Measurements from ENCODE around the gene AK2. TPM values are rescaled to one million over a fixed set of nuclear protein-coding genes. Genes with fewer than 3 reads are reported as not detected.
A peak's percentile ranks its signal among the peaks of the same experiment; 100 is the strongest.
"Not testable (repeated sequence)": the region's sequence is repeated elsewhere in the genome, so short reads cannot be mapped to it uniquely, and the experiment has no call there.

Gene AK2
- total and polyA plus RNA-seq, 11 donors = 101 to 292 (median 137) TPM

GRCh38 chr1:33070628-33071027, 33.9 kb upstream of the AK2 start:
- H3K9me3 ChIP-seq = peaks cover 0 to 13% (median 1%) of the 10 kb centered on the region in 12 donors
- no peak for TF ChIP-seq CTCF (IDR thresholded peaks at IDR 0.05)
- TF ChIP-seq POLR2A (IDR thresholded peaks at IDR 0.05) = no peak
- no peak overlapping the region for H3K4me3 ChIP-seq
- H3K4me1 ChIP-seq = peaks cover 0 to 3% (median 0%) of the 10 kb centered on the region in 12 donors
- H3K27me3 ChIP-seq = no peaks in the 10 kb centered on the region
- H3K27ac ChIP-seq = no peak overlapping the region
- ATAC-seq = no peak
- WGBS, 4 donors = 85 to 100% (median 96%) methylated on average over 1 of the region's 1 CpG
- DNase-seq = no peak
- no peaks in the 10 kb centered on the region for H3K36me3 ChIP-seq
- intact Hi-C loops (cut with DNase I) = no loop called here

GRCh38 chr1:33068108-33068507, 31.4 kb upstream of the AK2 start:
- peaks cover 0 to 39% (median 25%) of the 10 kb centered on the region in 12 donors for H3K9me3 ChIP-seq
- H3K4me3 ChIP-seq; DNase-seq; H3K27ac ChIP-seq; H3K27me3 ChIP-seq; intact Hi-C loops (cut with DNase I); H3K4me1 ChIP-seq; ATAC-seq; H3K36me3 ChIP-seq: not testable (repeated sequence)
- 32 to 65% (median 57%) methylated on average over 2 of the region's 2 CpGs for WGBS, 4 donors

- intact Hi-C loops (cut with DNase I); H3K36me3 ChIP-seq; H3K4me1 ChIP-seq; ATAC-seq; H3K27ac ChIP-seq; H3K27me3 ChIP-seq; DNase-seq; H3K4me3 ChIP-seq: not testable (repeated sequence)
- peaks cover 0 to 46% (median 31%) of the 10 kb centered on the region in 12 donors for H3K9me3 ChIP-seq
- WGBS, 4 donors = 92 to 96% (median 93%) methylated on average over 3 of the region's 3 CpGs
These were observed 29.8 kb upstream of the AK2 start for GRCh38 chr1:33066477-33066876.

- Histone ChIP-seq H3K4me3 (no peak overlapping the region), H3K36me3 (no peaks in the 10 kb centered on the region), H3K27me3 (no peaks in the 10 kb centered on the region), H3K4me1 (peaks cover 0 to 12% (median 2%) of the 10 kb centered on the region in 12 donors), H3K9me3 (peaks cover 0 to 46% (median 31%) of the 10 kb centered on the region in 12 donors), H3K27ac (no peak overlapping the region)
- TF ChIP-seq POLR2A (IDR thresholded peaks at IDR 0.05) (no peak), CTCF (IDR thresholded peaks at IDR 0.05) (no peak)
- ATAC-seq = no peak
- intact Hi-C loops (cut with DNase I) = no loop called here
- 83 to 87% (median 86%) methylated on average over 10 of the region's 10 CpGs for WGBS, 4 donors
- DNase-seq = no peak
These were observed 28.6 kb upstream of the AK2 start for GRCh38 chr1:33065301-33065700.

GRCh38 chr1:33064284-33064683, 27.6 kb upstream of the AK2 start:
- intact Hi-C loops (cut with DNase I); ATAC-seq; H3K4me3 ChIP-seq; H3K27ac ChIP-seq; DNase-seq; H3K36me3 ChIP-seq; H3K27me3 ChIP-seq: not testable (repeated sequence)
- Histone ChIP-seq H3K4me1 (peaks cover 0 to 15% (median 2%) of the 10 kb centered on the region in 12 donors), H3K9me3 (peaks cover 0 to 46% (median 31%) of the 10 kb centered on the region in 12 donors)
- WGBS, 4 donors = 91 to 95% (median 93%) methylated on average over 9 of the region's 9 CpGs

GRCh38 chr1:33061834-33062233, 25.2 kb upstream of the AK2 start:
- intact Hi-C loops (cut with DNase I) = no loop called here
- Histone ChIP-seq H3K4me1 (peaks cover 0 to 15% (median 2%) of the 10 kb centered on the region in 12 donors), H3K4me3 (no peak overlapping the region), H3K9me3 (peaks cover 0 to 45% (median 31%) of the 10 kb centered on the region in 12 donors), H3K36me3 (no peaks in the 10 kb centered on the region), H3K27ac (peak overlapping the region in 2 of 12 donors; percentile 34 to 56), H3K27me3 (no peaks in the 10 kb centered on the region)
- ATAC-seq (no peak), DNase-seq (no peak)
- TF ChIP-seq CTCF (IDR thresholded peaks at IDR 0.05) = no peak
- no peak for TF ChIP-seq POLR2A (IDR thresholded peaks at IDR 0.05)
